Measurements from ENCODE around the gene FOXN3.
A peak's percentile ranks its signal among the peaks of the same experiment; 100 is the strongest.

FOXN3 gene

GRCh38 chr14:89430391-89431236, 13.6 kb upstream of the FOXN3 start:
- DNase-seq = no peak

- DNase-seq = no peak
Observed at GRCh38 chr14:89429199-89430181, 12.5 kb upstream of the FOXN3 start.

GRCh38 chr14:89428546-89429198, 11.6 kb upstream of the FOXN3 start:
- DNase-seq = peak; percentile 54

- DNase-seq = no peak
Observed at GRCh38 chr14:89428173-89428523, 11.1 kb upstream of the FOXN3 start.

- DNase-seq = no peak
Observed at GRCh38 chr14:89427426-89428172, 10.6 kb upstream of the FOXN3 start.

- DNase-seq = no peak
Observed at GRCh38 chr14:89425931-89426330, 8.9 kb upstream of the FOXN3 start.

GRCh38 chr14:89424241-89424640, 7.2 kb upstream of the FOXN3 start:
- no peak for DNase-seq

GRCh38 chr14:89422952-89423345, 5.9 kb upstream of the FOXN3 start:
- no peak for DNase-seq

- no peak for DNase-seq
Observed at GRCh38 chr14:89422181-89422951, 5.3 kb upstream of the FOXN3 start.

GRCh38 chr14:89420502-89420901, 3.5 kb upstream of the FOXN3 start:
- DNase-seq = peak; percentile 39

- no peak for DNase-seq
Observed at GRCh38 chr14:89419973-89420482, 3.0 kb upstream of the FOXN3 start.

GRCh38 chr14:89418976-89419375, 1.9 kb upstream of the FOXN3 start:
- DNase-seq = no peak

- DNase-seq = no peak
Observed at GRCh38 chr14:89418452-89418851, 1.4 kb upstream of the FOXN3 start.

- DNase-seq = no peak
Observed at GRCh38 chr14:89417465-89418225, 612 bp upstream of the FOXN3 start.

GRCh38 chr14:89416002-89416995, 734 bp downstream of the FOXN3 start:
- peak; percentile 73 for DNase-seq

GRCh38 chr14:89415159-89415558, 1.9 kb downstream of the FOXN3 start:
- no peak for DNase-seq

- DNase-seq = no peak
Observed at GRCh38 chr14:89411976-89412375, 5.1 kb downstream of the FOXN3 start.

GRCh38 chr14:89409961-89410360, 7.1 kb downstream of the FOXN3 start:
- no peak for DNase-seq
